Esophagus squamous epithelium (tissue), 5 donors: ENCODE data around the gene SLC29A1. TPM values are rescaled to one million over a fixed set of nuclear protein-coding genes. Genes with fewer than 3 reads are reported as not detected.

ENCODE experiments used
- DNase-seq: peaks from one replicate; lab custom pipeline; 2025; lab: John Stamatoyannopoulos, UW
- H3K27ac ChIP-seq, 4 donors: fragments of 200-600 bp; sonication (generic); one replicate each; pipeline ENCODE4 v1.5.1; 2016 to 2019; ENCODE audit warnings: mild to moderate bottlenecking in 1 of 4
- H3K27me3 ChIP-seq, 4 donors: fragments of 200-600 bp; sonication (generic); 1 replicate in 3 of 4; 2 replicates in 1 of 4; pipeline versions ENCODE4 v1.5.1 to v1.6.0; 2017 to 2021; ENCODE audit warnings: antibody characterized with exemption in 1 of 4
- H3K36me3 ChIP-seq, 3 donors: fragments of 200-600 bp; sonication (generic); one replicate each; pipeline ENCODE4 v1.5.1; 2016 to 2019
- H3K4me1 ChIP-seq, 3 donors: fragments of 200-600 bp; sonication (generic); one replicate each; pipeline ENCODE4 v1.5.1; 2017 to 2019
- H3K4me3 ChIP-seq, 4 donors: fragments of 200-600 bp; sonication (generic); 1 replicate in 3 of 4; 2 replicates in 1 of 4; pipeline ENCODE4 v1.5.1; 2016 to 2019; ENCODE audit warnings: mild to moderate bottlenecking in 2 of 4, moderate library complexity in 1 of 4
- H3K9me3 ChIP-seq, 3 donors: fragments of 200-600 bp; sonication (generic); one replicate each; pipeline ENCODE4 v1.5.1; 2016 to 2019
- POLR2A ChIP-seq, 4 donors: fragments of 450-650 bp; IDR thresholded peaks; one replicate each; pipeline ENCODE4 v1.6.1; 2017; ENCODE audit warnings: antibody characterized with exemption in 4 of 4, mild to moderate bottlenecking in 4 of 4, moderate library complexity in 3 of 4
- WGBS, 2 donors: methylation state at CpG; one replicate each; pipeline ENCODE4 v1.1.5; 2018; 5-methylcytosine and 5-hydroxymethylcytosine counted together
- intact Hi-C: fragments of 100-400 bp; cut with DNase I; formaldehyde crosslinking; loops from one replicate; pipeline ENCODE4 v1.15.0; 2022
- total RNA-seq, 4 donors: library from RNA; depleted of rRNA; stranded (reverse); fragments of >200 nt; gene quantifications; one replicate each; pipeline ENCODE4 v1.1.0, GENCODE V29; 2016
- TF ChIP-seq, protein P1 (sequence below), 6 experiments: fragments of 450-650 bp in 4 of 6; fragments of 200-600 bp in 2 of 6; sonication (generic) in 2 of 6; IDR thresholded peaks; one replicate each; pipeline ENCODE4 v1.5.1; 2016 to 2019; ENCODE audit warnings: antibody characterized with exemption in 6 of 6, mild to moderate bottlenecking in 4 of 6, moderate library complexity in 4 of 6
- donor health status: DM: yes; HTN: yes; CAD: no.

SLC29A1 gene
- total RNA-seq, 4 donors from 2014 or later: 12.7 to 24.8 (median 22.3) TPM

DNA sequence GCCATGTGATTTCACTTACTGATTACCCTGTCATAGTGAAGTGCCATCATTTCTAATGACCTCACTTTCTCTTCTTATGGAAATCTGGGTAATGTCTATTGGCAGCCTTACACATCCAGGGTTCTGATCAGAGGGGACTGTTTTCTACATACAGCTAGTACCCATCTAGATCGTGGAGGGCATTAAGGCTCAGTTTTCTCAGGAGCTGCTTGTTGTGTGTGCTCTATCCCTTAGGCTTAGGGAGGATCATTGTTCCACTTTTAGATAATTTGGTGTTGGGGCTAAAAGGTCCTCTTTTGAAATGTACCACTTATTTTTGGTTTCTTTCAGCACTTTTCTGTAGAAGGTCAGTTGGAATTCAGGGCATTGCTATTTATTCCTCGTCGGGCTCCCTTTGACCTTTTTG, 27.3 kb downstream of the SLC29A1 start:
- Histone ChIP-seq H3K27ac (no peak overlapping the region), H3K27me3 (no peaks in the 10 kb centered on the region), H3K9me3 (no peaks in the 10 kb centered on the region), H3K4me3 (no peak overlapping the region), H3K36me3 (peaks cover 41 to 75% (median 63%) of the 10 kb centered on the region in 3 donors), H3K4me1 (peaks cover 14 to 81% (median 29%) of the 10 kb centered on the region in 3 donors)
- TF ChIP-seq POLR2A (IDR thresholded peaks at IDR 0.05): no peak
- no peak for DNase-seq
- 67 to 83% methylated on average over 3 of the region's 3 CpGs for WGBS, 2 donors
- intact Hi-C loops: loop anchor here (10.0 kb wide), 1 partner anchor 156 kb away; no protein-coding TSS in a partner anchor

DNA sequence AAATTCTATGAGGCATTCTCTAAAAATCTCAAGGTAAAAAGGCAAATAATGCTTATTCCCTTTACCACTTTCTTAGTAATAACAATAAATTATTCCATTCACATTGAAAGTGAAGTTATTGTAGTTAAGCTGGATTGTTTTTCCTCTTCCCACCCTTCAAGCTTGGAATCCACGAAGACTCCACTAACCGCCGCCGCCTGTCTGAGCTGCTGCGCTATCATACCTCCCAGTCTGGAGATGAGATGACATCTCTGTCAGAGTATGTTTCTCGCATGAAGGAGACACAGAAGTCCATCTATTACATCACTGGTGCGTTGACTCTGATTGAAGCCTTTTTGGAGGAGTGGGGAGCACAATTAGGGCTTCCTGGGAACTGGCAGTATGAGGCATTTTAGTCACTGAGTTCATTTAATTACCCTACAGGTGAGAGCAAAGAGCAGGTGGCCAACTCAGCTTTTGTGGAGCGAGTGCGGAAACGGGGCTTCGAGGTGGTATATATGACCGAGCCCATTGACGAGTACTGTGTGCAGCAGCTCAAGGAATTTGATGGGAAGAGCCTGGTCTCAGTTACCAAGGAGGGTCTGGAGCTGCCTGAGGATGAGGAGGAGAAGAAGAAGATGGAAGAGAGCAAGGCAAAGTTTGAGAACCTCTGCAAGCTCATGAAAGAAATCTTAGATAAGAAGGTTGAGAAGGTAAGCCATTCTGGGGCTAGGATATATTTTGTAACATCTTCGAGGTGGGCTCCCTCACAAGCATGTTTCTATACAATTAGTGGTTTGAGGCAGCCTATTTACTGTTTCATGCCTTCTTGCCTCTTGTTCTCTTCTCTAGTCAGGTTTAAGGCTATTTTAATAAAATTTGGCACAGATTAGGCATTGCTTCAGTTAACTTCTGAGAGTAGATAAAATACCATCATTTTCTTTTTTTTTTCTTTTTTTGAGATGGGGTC, 28.5 kb downstream of the SLC29A1 start:
- intact Hi-C loops: loop anchor here (10.0 kb wide), 1 partner anchor 157 kb away; no protein-coding TSS in a partner anchor
- peaks cover 19 to 88% (median 35%) of the 10 kb centered on the region in 3 donors for H3K4me1 ChIP-seq
- peaks cover 41 to 75% (median 63%) of the 10 kb centered on the region in 3 donors for H3K36me3 ChIP-seq

DNA sequence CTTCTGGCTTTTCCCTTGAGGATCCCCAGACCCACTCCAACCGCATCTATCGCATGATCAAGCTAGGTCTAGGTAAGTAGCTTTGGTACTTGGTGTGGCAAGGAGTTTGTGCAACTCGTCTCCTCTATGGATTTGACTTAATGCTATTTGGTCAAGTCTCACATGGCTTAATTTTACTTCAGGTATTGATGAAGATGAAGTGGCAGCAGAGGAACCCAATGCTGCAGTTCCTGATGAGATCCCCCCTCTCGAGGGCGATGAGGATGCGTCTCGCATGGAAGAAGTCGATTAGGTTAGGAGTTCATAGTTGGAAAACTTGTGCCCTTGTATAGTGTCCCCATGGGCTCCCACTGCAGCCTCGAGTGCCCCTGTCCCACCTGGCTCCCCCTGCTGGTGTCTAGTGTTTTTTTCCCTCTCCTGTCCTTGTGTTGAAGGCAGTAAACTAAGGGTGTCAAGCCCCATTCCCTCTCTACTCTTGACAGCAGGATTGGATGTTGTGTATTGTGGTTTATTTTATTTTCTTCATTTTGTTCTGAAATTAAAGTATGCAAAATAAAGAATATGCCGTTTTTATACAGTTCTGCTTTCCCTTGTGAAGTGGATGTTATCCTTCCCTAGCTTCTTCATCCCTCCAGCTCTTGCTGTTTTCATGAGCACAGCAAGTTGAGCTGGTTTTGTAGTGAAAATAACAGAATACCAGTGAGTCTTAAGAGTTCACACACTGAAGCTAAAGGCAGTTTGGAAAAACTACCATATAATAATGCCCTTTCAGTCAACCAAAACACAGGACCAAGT, 30.1 kb downstream of the SLC29A1 start:
- Histone ChIP-seq H3K27ac (no peak overlapping the region), H3K9me3 (no peaks in the 10 kb centered on the region), H3K36me3 (peaks cover 41 to 75% (median 63%) of the 10 kb centered on the region in 3 donors), H3K27me3 (no peaks in the 10 kb centered on the region), H3K4me1 (peaks cover 17 to 92% (median 36%) of the 10 kb centered on the region in 3 donors), H3K4me3 (no peak overlapping the region)
- WGBS, 2 donors: 59 to 61% methylated on average over 9 to 10 of the region's 10 CpGs
- TF ChIP-seq, protein P1, sequence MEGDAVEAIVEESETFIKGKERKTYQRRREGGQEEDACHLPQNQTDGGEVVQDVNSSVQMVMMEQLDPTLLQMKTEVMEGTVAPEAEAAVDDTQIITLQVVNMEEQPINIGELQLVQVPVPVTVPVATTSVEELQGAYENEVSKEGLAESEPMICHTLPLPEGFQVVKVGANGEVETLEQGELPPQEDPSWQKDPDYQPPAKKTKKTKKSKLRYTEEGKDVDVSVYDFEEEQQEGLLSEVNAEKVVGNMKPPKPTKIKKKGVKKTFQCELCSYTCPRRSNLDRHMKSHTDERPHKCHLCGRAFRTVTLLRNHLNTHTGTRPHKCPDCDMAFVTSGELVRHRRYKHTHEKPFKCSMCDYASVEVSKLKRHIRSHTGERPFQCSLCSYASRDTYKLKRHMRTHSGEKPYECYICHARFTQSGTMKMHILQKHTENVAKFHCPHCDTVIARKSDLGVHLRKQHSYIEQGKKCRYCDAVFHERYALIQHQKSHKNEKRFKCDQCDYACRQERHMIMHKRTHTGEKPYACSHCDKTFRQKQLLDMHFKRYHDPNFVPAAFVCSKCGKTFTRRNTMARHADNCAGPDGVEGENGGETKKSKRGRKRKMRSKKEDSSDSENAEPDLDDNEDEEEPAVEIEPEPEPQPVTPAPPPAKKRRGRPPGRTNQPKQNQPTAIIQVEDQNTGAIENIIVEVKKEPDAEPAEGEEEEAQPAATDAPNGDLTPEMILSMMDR (IDR thresholded peaks at IDR 0.05): peak in 5 of 6 experiments; percentile 33 to 52 (median 37)
- TF ChIP-seq POLR2A (IDR thresholded peaks at IDR 0.05): no peak
- intact Hi-C loops: loop anchor here (10.0 kb wide), 1 partner anchor 159 kb away; no protein-coding TSS in a partner anchor
- no peak for DNase-seq

More for the DNA sequence above, 28.5 kb downstream of the SLC29A1 start:
- no peak for DNase-seq
- WGBS, 2 donors: 84 to 88% methylated on average over 13 to 14 of the region's 14 CpGs
- no peaks in the 10 kb centered on the region for H3K27me3 ChIP-seq
- H3K27ac ChIP-seq: no peak overlapping the region
- TF ChIP-seq, protein P1 (IDR thresholded peaks at IDR 0.05): no peak
- TF ChIP-seq POLR2A (IDR thresholded peaks at IDR 0.05): no peak
- H3K9me3 ChIP-seq: no peaks in the 10 kb centered on the region
- no peak overlapping the region for H3K4me3 ChIP-seq

DNA sequence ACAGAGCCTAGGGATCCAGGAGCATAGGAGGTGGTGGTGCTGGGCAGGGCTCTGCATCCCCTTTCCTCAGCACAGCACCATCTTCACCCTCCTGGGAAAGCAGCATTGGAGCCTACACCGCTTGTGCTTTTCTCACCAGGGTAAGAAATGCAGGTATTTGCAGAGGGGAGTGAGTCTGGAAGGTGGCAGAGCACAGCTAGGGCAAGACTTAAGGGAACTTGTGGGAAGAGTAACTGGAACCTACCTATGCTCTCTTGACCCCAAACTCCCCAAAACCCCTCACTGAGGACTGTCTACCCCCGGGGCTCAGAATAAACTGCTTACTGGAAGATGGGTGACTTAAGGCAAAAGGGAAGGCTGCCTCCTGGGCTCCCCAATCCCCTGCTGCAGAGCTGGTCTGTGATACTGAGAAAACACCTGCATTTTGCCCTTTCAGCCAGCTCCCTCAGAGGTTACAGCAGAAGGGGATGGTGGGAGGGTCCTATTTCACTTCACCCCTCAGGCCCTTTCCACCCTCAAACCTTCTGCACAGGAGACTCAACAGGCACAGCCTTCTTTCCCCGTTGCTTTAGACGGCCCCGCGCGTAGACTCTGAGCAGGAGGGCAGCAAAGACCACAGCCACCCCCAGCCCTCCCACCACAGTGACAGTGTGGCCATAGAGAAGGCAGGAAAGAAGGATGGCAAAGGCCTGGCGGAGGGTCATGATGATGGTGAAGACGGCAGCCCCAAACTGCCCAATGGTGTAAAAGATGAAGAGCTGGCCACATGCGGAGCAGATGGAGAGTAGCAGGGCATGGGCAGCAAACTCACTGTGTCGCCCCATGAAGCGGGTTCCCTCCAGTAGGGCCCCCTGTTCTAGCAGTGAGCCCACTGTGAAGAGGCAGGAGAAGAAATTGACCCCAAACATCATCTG, 31.1 kb downstream of the SLC29A1 start:
- H3K4me3 ChIP-seq: no peak overlapping the region
- TF ChIP-seq, protein P1 (IDR thresholded peaks at IDR 0.05): no peak
- no peak for DNase-seq
- peaks cover 41 to 75% (median 58%) of the 10 kb centered on the region in 3 donors for H3K36me3 ChIP-seq
- no peaks in the 10 kb centered on the region for H3K9me3 ChIP-seq
- no peak overlapping the region for H3K27ac ChIP-seq
- 77 to 86% methylated on average over 6 to 7 of the region's 12 CpGs for WGBS, 2 donors
- intact Hi-C loops: loop anchor here (5.0 to 10.0 kb wide), 2 partner anchors 82 to 160 kb away; no protein-coding TSS in a partner anchor
- peaks cover 14 to 83% (median 26%) of the 10 kb centered on the region in 3 donors for H3K4me1 ChIP-seq
- H3K27me3 ChIP-seq: no peaks in the 10 kb centered on the region
